Hepatocyte (in vitro differentiated cells): ENCODE measurements around the gene SYT3. TPM values are rescaled to one million over a fixed set of nuclear protein-coding genes. Genes with fewer than 3 reads are reported as not detected.

Source experiments
- DNase-seq: peaks from one replicate; pipeline ENCODE4 v3.0.0-alpha.2; 2016; ENCODE audit warnings: low spot score
- H2AFZ ChIP-seq: fragments of 200-600 bp; sonication (generic); 2 replicates; pipeline ENCODE4 v1.6.0; 2016; ENCODE audit warnings: antibody characterized with exemption, mild to moderate bottlenecking
- H3K27ac ChIP-seq: fragments of 200-600 bp; sonication (generic); 2 replicates; pipeline ENCODE4 v1.5.1; 2016; ENCODE audit warnings: mild to moderate bottlenecking
- H3K27me3 ChIP-seq: fragments of 200-600 bp; sonication (generic); 2 replicates; pipeline ENCODE4 v1.6.1; 2016
- H3K36me3 ChIP-seq: fragments of 200-600 bp; sonication (generic); replicated peaks from 2 replicates; pipeline ENCODE4 v1.5.1; 2016; ENCODE audit warnings: low read depth; ENCODE audit not compliant: insufficient read depth
- H3K4me1 ChIP-seq: fragments of 200-600 bp; sonication (generic); 2 replicates; pipeline ENCODE4 v1.5.1; 2016; ENCODE audit warnings: mild to moderate bottlenecking, moderate library complexity; ENCODE audit not compliant: insufficient read depth
- H3K4me2 ChIP-seq: fragments of 200-600 bp; sonication (generic); 2 replicates; pipeline ENCODE4 v1.6.0; 2016
- H3K4me3 ChIP-seq: fragments of 200-600 bp; sonication (generic); 2 replicates; pipeline ENCODE4 v1.5.1; 2016; ENCODE audit warnings: mild to moderate bottlenecking
- H3K79me2 ChIP-seq: fragments of 200-600 bp; sonication (generic); 2 replicates; pipeline ENCODE4 v1.6.0; 2017; ENCODE audit warnings: mild to moderate bottlenecking
- H3K9me2 ChIP-seq: fragments of 200-600 bp; sonication (generic); replicated peaks from 2 replicates; pipeline ENCODE4 v1.6.0; 2017; ENCODE audit warnings: mild to moderate bottlenecking; ENCODE audit not compliant: insufficient read depth
- H3K9me3 ChIP-seq: fragments of 200-600 bp; sonication (generic); 2 replicates; pipeline ENCODE4 v1.5.1; 2016; ENCODE audit warnings: low read depth, mild to moderate bottlenecking
- H4K20me1 ChIP-seq: fragments of 200-600 bp; sonication (generic); 2 replicates; pipeline ENCODE4 v1.6.0; 2016; ENCODE audit warnings: mild to moderate bottlenecking; ENCODE audit not compliant: insufficient read depth, poor library complexity, severe bottlenecking
- CTCF ChIP-seq: fragments of 200-600 bp; sonication (generic); IDR thresholded peaks from 2 replicates; pipeline ENCODE4 v1.5.1; 2016; ENCODE audit warnings: antibody characterized with exemption, mild to moderate bottlenecking; ENCODE audit not compliant: poor library complexity
- EZH2 ChIP-seq: fragments of 200-600 bp; sonication (generic); IDR thresholded peaks from 2 replicates; pipeline ENCODE4 v1.6.1; 2016; ENCODE audit warnings: antibody characterized with exemption, mild to moderate bottlenecking, borderline replicate concordance
- EZH2phosphoT487 ChIP-seq: fragments of 200-600 bp; sonication (generic); IDR thresholded peaks from one replicate; pipeline ENCODE4 v1.6.1; 2018; ENCODE audit warnings: antibody characterized with exemption, mild to moderate bottlenecking, low read depth, moderate library complexity; ENCODE audit not compliant: unreplicated experiment, severe bottlenecking
- WGBS: methylation state at CpG from one replicate; pipeline ENCODE4 v1.1.6; 2016; ENCODE audit warnings: low lambda C conversion rate; ENCODE audit errors: missing lambda C conversion rate; 5-methylcytosine and 5-hydroxymethylcytosine counted together
- polyA plus RNA-seq: library from polyadenylated mRNA; unstranded; fragments of >200 nt; fragmentation: Nextera tagmentation; extraction: Ambion mirVana; gene quantifications from 2 replicates; pipeline ENCODE4 v1.2.1, GENCODE V29; 2016
- total RNA-seq: library from RNA; depleted of rRNA; stranded (reverse); fragments of >200 nt; gene quantifications from 2 replicates; pipeline ENCODE4 v1.2.3, GENCODE V29; 2014

Gene SYT3
- total and polyA plus RNA-seq, 2 experiments from 2014 or later, result 1.5 to 2.2 TPM

GRCh38 chr19:50633359-50633758, 6.3 kb downstream of the SYT3 start:
- Histone ChIP-seq H3K27ac (no peak overlapping the region), H3K9me3 (peaks cover 6% of the 10 kb centered on the region), H2AFZ (no peak overlapping the region), H3K79me2 (no peaks in the 10 kb centered on the region), H3K9me2 (no peaks in the 10 kb centered on the region), H3K4me2 (no peak overlapping the region), H3K4me1 (no peaks in the 10 kb centered on the region), H3K27me3 (peaks cover 19% of the 10 kb centered on the region), H3K4me3 (no peak overlapping the region), H4K20me1 (no peaks in the 10 kb centered on the region), H3K36me3 (no peaks in the 10 kb centered on the region)
- no peak for DNase-seq
- WGBS, result 69% methylated on average over 2 of the region's 2 CpGs
- TF ChIP-seq EZH2 (no peak), EZH2phosphoT487 (no peak), CTCF (no peak)

- no peak overlapping the region for H3K27ac ChIP-seq
- peaks cover 6% of the 10 kb centered on the region for H3K9me3 ChIP-seq
- no peaks in the 10 kb centered on the region for H3K79me2 ChIP-seq
- H3K4me1 ChIP-seq, result no peaks in the 10 kb centered on the region
- no peak overlapping the region for H2AFZ ChIP-seq
- no peak overlapping the region for H3K4me3 ChIP-seq
- H3K27me3 ChIP-seq, result peaks cover 9% of the 10 kb centered on the region
- TF ChIP-seq CTCF (no peak), EZH2 (no peak), EZH2phosphoT487 (no peak)
- 81% methylated on average over 19 of the region's 20 CpGs for WGBS
- no peaks in the 10 kb centered on the region for H3K36me3 ChIP-seq
- H4K20me1 ChIP-seq, result no peaks in the 10 kb centered on the region
- DNase-seq, result no peak
- no peaks in the 10 kb centered on the region for H3K9me2 ChIP-seq
- H3K4me2 ChIP-seq, result no peak overlapping the region
Measured at GRCh38 chr19:50632151-50632835, 7.4 kb downstream of the SYT3 start.

GRCh38 chr19:50629801-50630200, 9.9 kb downstream of the SYT3 start:
- Histone ChIP-seq H3K79me2 (no peaks in the 10 kb centered on the region), H2AFZ (no peak overlapping the region), H3K4me1 (no peaks in the 10 kb centered on the region), H3K9me2 (no peaks in the 10 kb centered on the region), H3K27me3 (no peaks in the 10 kb centered on the region), H3K27ac (no peak overlapping the region), H3K9me3 (peaks cover 6% of the 10 kb centered on the region), H4K20me1 (no peaks in the 10 kb centered on the region), H3K4me2 (no peak overlapping the region), H3K4me3 (no peak overlapping the region), H3K36me3 (no peaks in the 10 kb centered on the region)
- TF ChIP-seq EZH2 (no peak), EZH2phosphoT487 (no peak), CTCF (no peak)
- no peak for DNase-seq
- 86% methylated on average over 13 of the region's 14 CpGs for WGBS
